SH-SY5Y (cell line): ENCODE measurements around the gene SMARCC1.

Source experiments
- GATA2 ChIP-seq: IDR thresholded peaks from 2 replicates; pipeline ENCODE4 v1.6.1; 2011; ENCODE audit warnings: mild to moderate bottlenecking, low read depth, low read length
- GATA3 ChIP-seq: IDR thresholded peaks from 2 replicates; pipeline ENCODE4 v1.6.1; 2011; ENCODE audit warnings: low read depth, mild to moderate bottlenecking, low read length, moderate library complexity

DNA sequence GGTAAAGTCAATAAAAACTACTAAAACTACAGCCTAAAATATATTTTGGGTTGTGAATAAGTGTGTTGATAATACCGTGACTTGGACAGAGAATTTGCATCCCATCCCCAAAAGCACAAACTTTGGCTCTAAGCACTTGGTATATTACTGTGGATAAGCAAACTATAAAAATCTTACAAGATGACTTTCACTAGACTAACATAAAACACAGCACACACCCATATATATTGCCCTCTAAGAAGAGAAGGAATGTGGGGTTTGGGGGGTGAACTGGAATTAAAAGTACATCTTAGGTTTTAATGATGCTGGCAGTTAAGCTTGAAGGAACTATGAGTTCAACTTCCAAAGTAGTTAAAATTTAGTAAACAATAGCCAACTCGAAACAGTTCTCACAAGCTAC lies 174.4 kb downstream of the SMARCC1 start:
- TF ChIP-seq GATA2 (no peak), GATA3 (no peak)
